HG03342 (cell line): ENCODE measurements around the gene LIPH.
"Not testable (repeated sequence)": the region's sequence is repeated elsewhere in the genome, so short reads cannot be mapped to it uniquely, and the experiment has no call there.

ENCODE experiments used
- ATAC-seq: cut with Tn5 transposase; IDR thresholded peaks from one replicate; pipeline ENCODE4 v1.9.1; 2021; ENCODE audit warnings: mild to moderate bottlenecking, moderate library complexity; ENCODE audit not compliant: unreplicated experiment

Gene LIPH

DNA sequence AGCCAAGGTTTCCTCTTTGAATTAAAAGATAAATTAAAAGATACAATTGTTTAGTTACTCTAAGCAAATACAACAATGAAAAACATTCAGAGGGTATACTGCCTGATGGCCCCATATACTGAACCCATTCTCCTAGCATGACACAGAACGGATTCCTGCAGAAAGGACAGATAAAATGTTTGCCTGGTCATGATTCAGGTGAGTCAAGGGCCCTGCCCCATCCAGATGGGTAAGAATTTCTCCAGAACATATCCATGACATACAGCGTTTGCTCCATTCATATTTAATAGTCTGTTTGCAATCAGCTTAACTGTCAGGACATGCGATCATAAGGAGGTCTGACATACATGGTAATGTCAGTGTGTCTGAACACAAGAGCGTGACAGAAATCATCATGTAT, 62.1 kb downstream of the LIPH start:
- no peak for ATAC-seq

DNA sequence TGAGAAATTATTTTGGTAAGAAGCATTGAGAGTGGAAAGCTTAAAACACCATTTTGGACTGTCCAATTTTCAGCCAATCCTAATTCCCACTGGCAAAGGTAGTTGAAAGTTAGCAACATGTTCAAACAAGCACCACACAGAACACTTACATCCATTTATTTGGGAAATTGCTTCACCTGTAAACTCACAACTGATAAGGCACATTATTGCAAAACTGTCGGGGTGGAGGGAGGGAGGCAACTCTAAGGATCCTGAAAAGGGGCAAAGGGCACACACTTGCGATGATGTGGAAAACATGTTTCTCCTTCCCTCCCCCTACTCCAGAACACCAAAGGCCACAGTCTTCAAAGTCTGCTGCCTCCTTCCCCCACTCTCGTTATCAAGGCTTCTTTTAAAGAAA, 62.9 kb downstream of the LIPH start:
- no peak for ATAC-seq

DNA sequence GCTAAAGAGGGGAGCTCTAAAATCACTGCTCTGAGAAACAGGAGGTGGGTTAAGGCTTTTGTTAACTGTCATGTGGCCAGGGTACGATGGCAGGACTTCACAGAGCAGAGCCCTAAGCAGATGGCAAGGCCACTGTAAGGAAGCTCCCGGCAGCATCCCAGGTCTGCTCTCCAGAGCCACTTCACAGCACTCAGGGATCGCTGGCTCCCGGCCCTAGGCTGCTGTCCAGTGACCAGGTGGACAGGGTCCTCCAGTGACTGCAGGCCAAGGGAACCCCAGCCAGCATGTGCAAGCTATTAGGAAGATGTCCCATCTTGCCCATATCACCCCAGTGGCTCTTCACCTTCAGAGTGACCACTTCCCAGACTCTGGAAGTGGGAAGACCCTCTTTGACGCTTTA, 63.9 kb downstream of the LIPH start:
- no peak for ATAC-seq

DNA sequence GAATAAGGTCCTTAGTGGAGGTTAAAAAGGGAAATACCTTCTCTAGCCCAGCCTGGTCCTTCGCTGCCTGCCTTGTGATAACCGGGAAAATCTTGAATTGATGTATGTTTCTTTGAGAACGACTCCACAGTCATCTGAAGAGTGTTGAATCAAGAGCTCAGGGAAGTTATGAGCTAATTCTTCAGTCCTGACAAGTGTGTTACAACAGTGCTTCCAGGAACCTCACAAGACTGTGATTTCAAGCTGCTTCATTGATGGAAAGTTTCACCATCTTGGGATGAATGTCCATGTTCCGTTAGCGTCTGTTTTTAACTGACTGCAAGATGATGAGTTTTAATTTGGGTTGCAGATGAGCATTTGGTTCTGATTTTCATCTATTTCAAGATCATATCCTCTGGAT, 66.0 kb downstream of the LIPH start:
- no peak for ATAC-seq

GRCh38 chr3:185484296-185484695, 68.1 kb downstream of the LIPH start:
- no peak for ATAC-seq

GRCh38 chr3:185479373-185479945, 72.9 kb downstream of the LIPH start:
- no peak for ATAC-seq

DNA sequence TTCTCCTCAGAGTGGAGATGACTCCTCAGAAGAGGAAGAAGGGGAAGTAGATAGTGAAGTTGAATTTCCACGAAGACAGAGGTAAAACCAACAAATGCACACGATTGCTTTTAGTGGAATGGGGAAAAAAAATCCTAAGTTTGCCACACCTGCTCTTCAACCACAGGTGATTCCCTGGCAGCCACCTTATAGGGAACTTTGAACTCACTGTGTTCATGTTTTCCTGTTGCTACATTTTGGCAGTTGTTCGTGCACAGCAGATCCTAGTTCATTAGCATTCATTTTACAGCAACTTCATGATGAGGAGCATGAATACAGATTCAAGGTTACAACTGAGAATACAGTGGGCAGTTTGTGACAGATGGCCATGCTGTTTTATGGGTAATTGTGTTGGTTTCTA, 75.1 kb downstream of the LIPH start:
- no peak for ATAC-seq

DNA sequence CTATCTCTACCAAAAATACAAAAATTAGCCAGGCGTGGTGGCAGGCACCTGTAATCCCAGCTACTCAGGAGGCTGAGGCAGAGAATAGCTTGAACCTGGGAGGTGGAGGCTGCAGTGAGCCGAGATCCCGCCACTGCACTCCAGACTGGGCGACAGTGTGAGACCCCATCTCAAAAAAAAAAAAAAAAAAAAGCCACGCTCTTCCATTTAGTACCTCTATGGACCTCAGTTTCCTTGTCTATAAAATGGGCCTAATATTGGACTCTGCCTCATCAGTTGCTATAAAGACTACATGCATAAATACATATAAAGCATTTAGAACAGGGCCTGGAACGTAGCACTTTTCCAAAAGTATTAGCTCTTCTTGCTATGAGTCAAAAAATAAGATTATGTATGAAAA, 77.5 kb downstream of the LIPH start:
- not testable (repeated sequence) for ATAC-seq

DNA sequence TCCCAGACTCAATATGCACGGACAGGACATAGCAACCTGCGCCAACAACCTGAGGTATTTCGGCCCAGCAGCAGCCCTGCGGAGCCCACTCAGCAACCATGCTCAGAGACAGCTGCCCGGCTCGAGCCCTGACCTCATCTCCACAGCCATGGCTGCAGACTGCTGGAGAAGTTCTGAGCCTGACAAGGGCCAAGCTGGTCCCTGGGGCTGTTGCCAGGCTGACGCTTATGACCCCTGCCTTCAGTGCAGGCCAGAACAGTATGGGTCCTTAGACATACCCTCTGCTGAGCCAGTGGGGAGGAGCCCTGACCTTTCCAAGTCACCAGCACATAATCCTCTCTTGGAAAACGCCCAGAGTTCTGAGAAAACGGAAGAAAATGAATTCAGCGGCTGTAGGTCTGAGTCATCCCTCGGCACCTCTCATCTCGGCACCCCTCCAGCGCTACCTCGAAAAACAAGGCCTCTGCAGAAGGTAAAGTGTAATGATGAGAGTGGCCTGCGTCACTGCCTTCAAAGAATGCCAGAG, 79.0 kb downstream of the LIPH start:
- ATAC-seq = no peak

- ATAC-seq = no peak
These were observed 82.1 kb downstream of the LIPH start for GRCh38 chr3:185470323-185470722.

GRCh38 chr3:185469542-185469941, 82.8 kb downstream of the LIPH start:
- ATAC-seq = no peak

DNA sequence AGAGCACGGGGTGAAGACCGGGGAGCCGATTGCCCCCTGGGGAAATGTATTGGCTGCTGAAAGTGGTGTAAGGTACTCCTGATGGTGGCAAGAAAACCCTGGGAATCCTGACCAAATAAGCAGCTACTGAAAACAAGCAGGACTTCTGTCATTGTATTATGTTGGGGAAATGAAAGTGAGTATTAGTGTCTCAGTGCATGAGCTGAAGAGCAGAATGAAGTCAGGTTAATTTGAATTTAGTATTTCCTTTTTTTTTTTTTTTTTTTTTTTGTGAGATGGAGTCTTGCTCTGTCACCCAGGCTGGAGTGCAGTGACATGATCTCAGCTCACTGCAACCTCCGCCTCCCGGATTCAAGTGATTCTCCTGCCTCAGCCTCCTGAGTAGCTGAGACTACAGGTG, 86.3 kb downstream of the LIPH start:
- not testable (repeated sequence) for ATAC-seq

- ATAC-seq = no peak
These were observed 86.9 kb downstream of the LIPH start for GRCh38 chr3:185465471-185465870.

DNA sequence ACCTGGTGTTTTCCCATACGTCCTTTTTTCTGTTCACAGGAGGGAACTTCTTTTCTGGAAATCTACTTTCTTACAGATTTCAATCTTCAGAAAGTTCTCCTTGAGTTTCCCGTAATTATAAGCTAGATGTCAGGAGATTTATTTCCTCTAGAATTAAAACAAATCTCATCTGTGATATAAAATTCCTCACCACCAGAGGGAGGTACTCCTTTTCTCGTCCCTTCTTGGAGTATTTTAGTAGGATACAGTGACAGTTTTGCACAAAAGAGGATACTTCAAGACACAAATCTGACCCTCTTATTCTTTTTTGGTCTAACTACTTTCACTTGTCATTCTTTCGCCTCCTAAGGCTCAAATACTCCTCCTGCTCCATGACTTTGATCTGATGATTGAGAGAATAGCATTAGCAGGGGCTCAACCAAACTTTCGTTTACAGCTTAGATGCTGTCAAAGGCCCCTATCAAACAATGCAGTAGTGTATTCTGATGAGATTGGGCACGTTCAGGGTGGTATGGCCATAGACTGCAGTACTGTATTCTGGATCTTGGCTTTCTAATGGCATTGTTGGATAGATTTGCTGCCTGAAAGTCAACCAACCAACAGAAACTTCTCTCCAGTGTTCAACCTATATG, 91.6 kb downstream of the LIPH start:
- ATAC-seq = no peak

DNA sequence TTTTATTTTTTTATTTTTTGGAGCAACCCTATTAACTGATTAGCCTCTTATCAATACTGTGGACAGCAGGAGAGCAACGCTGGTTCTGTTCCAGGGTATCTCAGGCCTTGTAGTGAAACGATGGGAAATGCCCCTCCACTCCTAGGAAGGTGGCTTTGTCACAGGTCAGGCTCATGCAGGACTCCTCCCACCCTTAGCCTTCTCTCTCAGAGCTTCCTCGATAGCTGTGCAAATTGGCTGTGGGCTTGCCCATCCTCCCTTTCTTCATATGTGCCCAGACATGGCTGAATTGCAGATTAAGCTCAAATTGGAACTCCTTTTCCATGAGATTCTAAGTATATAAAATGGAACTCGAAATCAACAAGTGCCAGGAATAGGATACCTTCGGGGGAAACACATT, 92.1 kb downstream of the LIPH start:
- no peak for ATAC-seq

- ATAC-seq = no peak
These were observed 95.0 kb downstream of the LIPH start for GRCh38 chr3:185457376-185457775.
